IMR-90 (cell line): ENCODE measurements around the gene FBXO22.

Experiments used
- BHLHE40 ChIP-seq: fragments of 150-350 bp; IDR thresholded peaks from 2 replicates; pipeline ENCODE4 v1.6.1; 2016; ENCODE audit warnings: mild to moderate bottlenecking, low read depth, low read length
- CHD1 ChIP-seq: IDR thresholded peaks from 2 replicates; pipeline ENCODE4 v1.6.1; 2012; ENCODE audit warnings: low read depth, low read length, improper control_type of control experiment
- NFE2L2 ChIP-seq: fragments of 150-350 bp; IDR thresholded peaks from 2 replicates; pipeline ENCODE4 v1.6.1; 2016; ENCODE audit warnings: low read depth, mild to moderate bottlenecking, low read length
- POLR2A ChIP-seq: IDR thresholded peaks from 2 replicates; pipeline ENCODE4 v1.6.1; 2012; ENCODE audit warnings: mild to moderate bottlenecking, low read depth, low read length
- TF ChIP-seq, protein P1 (sequence below): conservative IDR thresholded peaks from 2 replicates; pipeline ENCODE4 v1.5.1; 2012; ENCODE audit warnings: mild to moderate bottlenecking, low read depth, low read length, improper control_type of control experiment
- TF ChIP-seq, protein P2 (sequence below): fragments of 150-350 bp; IDR thresholded peaks from 2 replicates; pipeline ENCODE4 v1.6.1; 2016; ENCODE audit warnings: low read depth, mild to moderate bottlenecking, low read length, moderate library complexity, borderline replicate concordance

DNA sequence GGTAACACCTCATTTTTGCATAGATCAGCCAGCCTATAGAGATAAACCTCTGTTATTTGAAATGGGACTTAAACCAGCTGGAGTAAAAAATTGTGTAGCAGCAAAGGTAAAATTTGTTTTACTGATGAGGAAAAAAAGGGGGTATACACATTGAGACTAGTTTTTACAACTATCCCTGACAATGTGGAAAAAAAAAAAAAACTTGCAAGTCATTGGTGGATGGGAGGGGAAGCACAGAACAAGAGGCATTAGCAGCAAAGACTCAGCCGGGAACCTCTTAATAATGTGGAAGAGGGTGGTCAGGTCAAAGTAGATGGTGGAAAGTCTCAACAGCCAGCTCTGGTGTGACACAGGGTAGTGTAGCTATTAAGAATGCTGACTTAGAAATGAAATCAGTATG is 14.5 kb downstream of the FBXO22 start:
- TF ChIP-seq, protein P1, sequence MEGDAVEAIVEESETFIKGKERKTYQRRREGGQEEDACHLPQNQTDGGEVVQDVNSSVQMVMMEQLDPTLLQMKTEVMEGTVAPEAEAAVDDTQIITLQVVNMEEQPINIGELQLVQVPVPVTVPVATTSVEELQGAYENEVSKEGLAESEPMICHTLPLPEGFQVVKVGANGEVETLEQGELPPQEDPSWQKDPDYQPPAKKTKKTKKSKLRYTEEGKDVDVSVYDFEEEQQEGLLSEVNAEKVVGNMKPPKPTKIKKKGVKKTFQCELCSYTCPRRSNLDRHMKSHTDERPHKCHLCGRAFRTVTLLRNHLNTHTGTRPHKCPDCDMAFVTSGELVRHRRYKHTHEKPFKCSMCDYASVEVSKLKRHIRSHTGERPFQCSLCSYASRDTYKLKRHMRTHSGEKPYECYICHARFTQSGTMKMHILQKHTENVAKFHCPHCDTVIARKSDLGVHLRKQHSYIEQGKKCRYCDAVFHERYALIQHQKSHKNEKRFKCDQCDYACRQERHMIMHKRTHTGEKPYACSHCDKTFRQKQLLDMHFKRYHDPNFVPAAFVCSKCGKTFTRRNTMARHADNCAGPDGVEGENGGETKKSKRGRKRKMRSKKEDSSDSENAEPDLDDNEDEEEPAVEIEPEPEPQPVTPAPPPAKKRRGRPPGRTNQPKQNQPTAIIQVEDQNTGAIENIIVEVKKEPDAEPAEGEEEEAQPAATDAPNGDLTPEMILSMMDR: no peak
- TF ChIP-seq BHLHE40 (no peak), CHD1 (no peak), NFE2L2 (no peak), POLR2A (no peak)
- TF ChIP-seq, protein P2, sequence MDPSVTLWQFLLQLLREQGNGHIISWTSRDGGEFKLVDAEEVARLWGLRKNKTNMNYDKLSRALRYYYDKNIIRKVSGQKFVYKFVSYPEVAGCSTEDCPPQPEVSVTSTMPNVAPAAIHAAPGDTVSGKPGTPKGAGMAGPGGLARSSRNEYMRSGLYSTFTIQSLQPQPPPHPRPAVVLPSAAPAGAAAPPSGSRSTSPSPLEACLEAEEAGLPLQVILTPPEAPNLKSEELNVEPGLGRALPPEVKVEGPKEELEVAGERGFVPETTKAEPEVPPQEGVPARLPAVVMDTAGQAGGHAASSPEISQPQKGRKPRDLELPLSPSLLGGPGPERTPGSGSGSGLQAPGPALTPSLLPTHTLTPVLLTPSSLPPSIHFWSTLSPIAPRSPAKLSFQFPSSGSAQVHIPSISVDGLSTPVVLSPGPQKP: no peak
